Activated naive CD4-positive, alpha-beta T cell treated with anti-CD3 and anti-CD28 coated beads, Interleukin-2, amount 10 ng/mL, durations not matched to agents 7 days and 5 days (primary cell): ENCODE results near the gene PDZD2.

ENCODE experiments used
- CTCF ChIA-PET: fragments of 350-600 bp; sonication (Branson Sonifier 250); formaldehyde crosslinking; loops from one replicate; lab custom pipeline; 2021; ENCODE audit warnings: antibody characterized with exemption; lab: Charles Lee
- DNase-seq: peaks from one replicate; pipeline ENCODE4 v3.0.0-alpha.2; 2020
- H3K27ac Mint-ChIP-seq: one replicate; pipeline ENCODE4 v1.8.0; 2021; ENCODE audit warnings: mild to moderate bottlenecking, moderate library complexity, mixed read lengths
- H3K27me3 Mint-ChIP-seq: one replicate; pipeline ENCODE4 v1.8.0; 2021; ENCODE audit warnings: mild to moderate bottlenecking, mixed read lengths
- H3K36me3 Mint-ChIP-seq: one replicate; pipeline ENCODE4 v1.8.0; 2021; ENCODE audit warnings: mixed read lengths
- H3K4me1 Mint-ChIP-seq: one replicate; pipeline ENCODE4 v1.8.0; 2021; ENCODE audit warnings: mixed read lengths
- H3K4me3 Mint-ChIP-seq: one replicate; pipeline ENCODE4 v1.8.0; 2021; ENCODE audit warnings: mild to moderate bottlenecking, moderate library complexity, mixed read lengths
- H3K9me3 Mint-ChIP-seq: one replicate; pipeline ENCODE4 v1.8.0; 2021; ENCODE audit warnings: mixed read lengths

PDZD2 gene

GRCh38 chr5:31863991-31864411 lies 225.1 kb downstream of the PDZD2 start:
- no peak overlapping the region for H3K4me3 Mint-ChIP-seq
- CTCF ChIA-PET = no interaction called here
- peaks cover 30% of the 10 kb centered on the region for H3K4me1 Mint-ChIP-seq
- H3K36me3 Mint-ChIP-seq = peaks cover 2% of the 10 kb centered on the region
- DNase-seq = no peak
- peaks cover 7% of the 10 kb centered on the region for H3K27me3 Mint-ChIP-seq
- peak overlapping the region; percentile 61 for H3K27ac Mint-ChIP-seq
- peaks cover 15% of the 10 kb centered on the region for H3K9me3 Mint-ChIP-seq

- Mint-ChIP-seq H3K4me1 (peaks cover 24% of the 10 kb centered on the region), H3K27me3 (peaks cover 7% of the 10 kb centered on the region), H3K27ac (no peak overlapping the region), H3K36me3 (no peaks in the 10 kb centered on the region), H3K9me3 (no peaks in the 10 kb centered on the region), H3K4me3 (no peak overlapping the region)
- DNase-seq = no peak
- CTCF ChIA-PET = interaction anchor here (0.9 kb wide), 1 partner anchor 211 kb away, joined by 3 read pairs; no protein-coding TSS in a partner anchor
Measured at GRCh38 chr5:31866166-31866565, 227.2 kb downstream of the PDZD2 start.

- CTCF ChIA-PET = interaction anchor here (0.6 to 1.5 kb wide), 2 partner anchors 23 to 401 kb away, joined by 3 read pairs; no protein-coding TSS in a partner anchor
- DNase-seq = peak; percentile 22
- Mint-ChIP-seq H3K36me3 (no peaks in the 10 kb centered on the region), H3K4me3 (no peak overlapping the region), H3K27me3 (peaks cover 7% of the 10 kb centered on the region), H3K9me3 (no peaks in the 10 kb centered on the region), H3K27ac (no peak overlapping the region), H3K4me1 (peaks cover 18% of the 10 kb centered on the region)
Measured at GRCh38 chr5:31867219-31867618, 228.3 kb downstream of the PDZD2 start.

GRCh38 chr5:31880449-31880848 lies 241.5 kb downstream of the PDZD2 start:
- Mint-ChIP-seq H3K27me3 (no peaks in the 10 kb centered on the region), H3K9me3 (no peaks in the 10 kb centered on the region), H3K4me3 (no peak overlapping the region), H3K36me3 (no peaks in the 10 kb centered on the region), H3K4me1 (no peaks in the 10 kb centered on the region), H3K27ac (no peak overlapping the region)
- CTCF ChIA-PET = no interaction called here
- no peak for DNase-seq

GRCh38 chr5:31884896-31885295 lies 246.0 kb downstream of the PDZD2 start:
- CTCF ChIA-PET = no interaction called here
- H3K36me3 Mint-ChIP-seq = no peaks in the 10 kb centered on the region
- no peaks in the 10 kb centered on the region for H3K9me3 Mint-ChIP-seq
- H3K4me3 Mint-ChIP-seq = no peak overlapping the region
- H3K27me3 Mint-ChIP-seq = no peaks in the 10 kb centered on the region
- no peak for DNase-seq
- H3K27ac Mint-ChIP-seq = no peak overlapping the region
- H3K4me1 Mint-ChIP-seq = no peaks in the 10 kb centered on the region

GRCh38 chr5:31886206-31886605 lies 247.3 kb downstream of the PDZD2 start:
- no peaks in the 10 kb centered on the region for H3K9me3 Mint-ChIP-seq
- CTCF ChIA-PET = interaction anchor here (1.0 kb wide), 1 partner anchor 170 kb away, joined by 4 read pairs; no protein-coding TSS in a partner anchor
- no peaks in the 10 kb centered on the region for H3K4me1 Mint-ChIP-seq
- H3K27me3 Mint-ChIP-seq = no peaks in the 10 kb centered on the region
- H3K4me3 Mint-ChIP-seq = no peak overlapping the region
- no peak overlapping the region for H3K27ac Mint-ChIP-seq
- H3K36me3 Mint-ChIP-seq = no peaks in the 10 kb centered on the region
- DNase-seq = no peak

GRCh38 chr5:31887556-31887955 lies 248.6 kb downstream of the PDZD2 start:
- H3K4me1 Mint-ChIP-seq = no peaks in the 10 kb centered on the region
- H3K36me3 Mint-ChIP-seq = no peaks in the 10 kb centered on the region
- no peaks in the 10 kb centered on the region for H3K9me3 Mint-ChIP-seq
- no peak for DNase-seq
- H3K27me3 Mint-ChIP-seq = no peaks in the 10 kb centered on the region
- H3K27ac Mint-ChIP-seq = no peak overlapping the region
- CTCF ChIA-PET = no interaction called here
- no peak overlapping the region for H3K4me3 Mint-ChIP-seq

GRCh38 chr5:31888564-31888963 lies 249.6 kb downstream of the PDZD2 start:
- Mint-ChIP-seq H3K27ac (no peak overlapping the region), H3K4me3 (no peak overlapping the region), H3K9me3 (no peaks in the 10 kb centered on the region), H3K27me3 (no peaks in the 10 kb centered on the region), H3K4me1 (no peaks in the 10 kb centered on the region), H3K36me3 (no peaks in the 10 kb centered on the region)
- CTCF ChIA-PET = no interaction called here
- no peak for DNase-seq

GRCh38 chr5:31889001-31889561 lies 250.2 kb downstream of the PDZD2 start:
- DNase-seq = no peak
- H3K27me3 Mint-ChIP-seq = no peaks in the 10 kb centered on the region
- no peak overlapping the region for H3K27ac Mint-ChIP-seq
- no peaks in the 10 kb centered on the region for H3K4me1 Mint-ChIP-seq
- H3K36me3 Mint-ChIP-seq = no peaks in the 10 kb centered on the region
- no peak overlapping the region for H3K4me3 Mint-ChIP-seq
- CTCF ChIA-PET = no interaction called here
- no peaks in the 10 kb centered on the region for H3K9me3 Mint-ChIP-seq

GRCh38 chr5:31890046-31890445 lies 251.1 kb downstream of the PDZD2 start:
- Mint-ChIP-seq H3K27me3 (no peaks in the 10 kb centered on the region), H3K27ac (no peak overlapping the region), H3K36me3 (no peaks in the 10 kb centered on the region), H3K4me1 (no peaks in the 10 kb centered on the region), H3K9me3 (no peaks in the 10 kb centered on the region), H3K4me3 (no peak overlapping the region)
- no peak for DNase-seq
- CTCF ChIA-PET = no interaction called here

GRCh38 chr5:31894141-31894540 lies 255.2 kb downstream of the PDZD2 start:
- Mint-ChIP-seq H3K27ac (no peak overlapping the region), H3K36me3 (no peaks in the 10 kb centered on the region), H3K4me3 (no peak overlapping the region)

GRCh38 chr5:31895199-31895820 lies 256.4 kb downstream of the PDZD2 start:
- Mint-ChIP-seq H3K4me1 (no peaks in the 10 kb centered on the region), H3K27me3 (no peaks in the 10 kb centered on the region), H3K4me3 (no peak overlapping the region), H3K9me3 (no peaks in the 10 kb centered on the region), H3K36me3 (no peaks in the 10 kb centered on the region), H3K27ac (no peak overlapping the region)
- no peak for DNase-seq
- CTCF ChIA-PET = no interaction called here

More at GRCh38 chr5:31894141-31894540, 255.2 kb downstream of the PDZD2 start:
- no peaks in the 10 kb centered on the region for H3K9me3 Mint-ChIP-seq
- no peak for DNase-seq
- no peaks in the 10 kb centered on the region for H3K4me1 Mint-ChIP-seq
- no peaks in the 10 kb centered on the region for H3K27me3 Mint-ChIP-seq
- CTCF ChIA-PET = no interaction called here

GRCh38 chr5:31898036-31898632 lies 259.2 kb downstream of the PDZD2 start:
- Mint-ChIP-seq H3K36me3 (no peaks in the 10 kb centered on the region), H3K27ac (no peak overlapping the region), H3K27me3 (no peaks in the 10 kb centered on the region), H3K9me3 (no peaks in the 10 kb centered on the region), H3K4me3 (no peak overlapping the region), H3K4me1 (no peaks in the 10 kb centered on the region)
- CTCF ChIA-PET = no interaction called here
- no peak for DNase-seq

- Mint-ChIP-seq H3K27me3 (no peaks in the 10 kb centered on the region), H3K4me3 (no peak overlapping the region), H3K27ac (no peak overlapping the region), H3K4me1 (no peaks in the 10 kb centered on the region), H3K36me3 (no peaks in the 10 kb centered on the region), H3K9me3 (no peaks in the 10 kb centered on the region)
- CTCF ChIA-PET = no interaction called here
- DNase-seq = no peak
Measured at GRCh38 chr5:31900296-31900865, 261.4 kb downstream of the PDZD2 start.
